Esophagus squamous epithelium (tissue), 4 donors: ENCODE measurements around the gene PDGFD.

Source experiments
- CTCF ChIP-seq, 6 experiments: fragments of 450-650 bp in 4 of 6; fragments of 200-600 bp in 2 of 6; sonication (generic) in 2 of 6; IDR thresholded peaks; one replicate each; pipeline ENCODE4 v1.5.1; 2016 to 2019; ENCODE audit warnings: antibody characterized with exemption in 6 of 6, mild to moderate bottlenecking in 4 of 6, moderate library complexity in 4 of 6
- POLR2A ChIP-seq, 4 donors: fragments of 450-650 bp; IDR thresholded peaks; one replicate each; pipeline ENCODE4 v1.6.1; 2017; ENCODE audit warnings: antibody characterized with exemption in 4 of 4, mild to moderate bottlenecking in 4 of 4, moderate library complexity in 3 of 4

DNA sequence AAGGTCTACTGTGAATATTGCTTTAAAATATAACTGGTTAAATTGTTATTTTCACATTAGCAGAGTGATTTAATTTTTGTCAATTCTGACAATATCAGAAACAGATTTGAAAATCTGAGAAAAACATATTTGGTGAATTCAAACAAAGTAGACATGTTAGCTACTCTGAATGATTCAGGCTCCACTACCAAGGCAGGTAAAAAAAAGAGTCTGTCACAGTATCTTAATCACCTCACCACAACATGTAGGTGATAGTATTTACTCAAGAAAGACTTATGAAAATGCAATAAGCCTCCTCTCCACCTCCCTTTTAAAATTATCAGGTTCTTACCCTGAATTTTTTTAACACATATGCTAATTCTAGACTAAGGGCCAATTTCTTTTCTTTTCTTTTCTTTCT is 85.0 kb downstream of the PDGFD start:
- TF ChIP-seq CTCF (IDR thresholded peaks at IDR 0.05) (no peak), POLR2A (IDR thresholded peaks at IDR 0.05) (no peak)
